H1 (cell line): ENCODE measurements around the gene SYTL2. TPM values are rescaled to one million over a fixed set of nuclear protein-coding genes. Genes with fewer than 3 reads are reported as not detected.

ENCODE experiments used
- HDAC6 ChIP-seq: IDR thresholded peaks from one replicate; pipeline ENCODE4 v1.7.1; 2012; ENCODE audit warnings: low read depth, mild to moderate bottlenecking, inconsistent platforms, low read length, moderate library complexity
- NRF1 ChIP-seq: IDR thresholded peaks from 2 replicates; pipeline ENCODE4 v1.6.1; 2011; ENCODE audit warnings: mild to moderate bottlenecking, low read depth, low read length, improper control_type of control experiment
- SP2 ChIP-seq: IDR thresholded peaks from 2 replicates; pipeline ENCODE4 v1.6.1; 2012; ENCODE audit warnings: mild to moderate bottlenecking, low read length, inconsistent platforms
- polyA plus RNA-seq, 7 experiments: library from polyadenylated mRNA; depleted of rRNA in 3 of 7; stranded (reverse) in 5 of 7; unstranded in 2 of 7; fragments of >200 nt in 5 of 7; fragments of 200-250 nt in 2 of 7; gene quantifications; 1 replicate in 5 of 7; 2 replicates in 1 of 7; 4 replicates in 1 of 7; pipeline versions ENCODE4 v1.2.1 to v1.2.3, GENCODE V29; 2011 to 2013; ENCODE audit warnings: missing spikeins in 2 of 7, mixed read lengths in 2 of 7
- total RNA-seq: library from RNA; stranded (reverse); fragmentation: NEBNext Ultra II Directional; extraction: Animal tissue kit (Norgen Biotek cat#: 25700); gene quantifications from 2 replicates; pipeline ENCODE4 v1.2.1, GENCODE V29; 2021

Gene SYTL2
- total and polyA plus RNA-seq, 2 of the 8 experiments (the other 6 are each of a cell fraction or from before 2014, with no cell fraction given) = 1.3 to 9.1 TPM

GRCh38 chr11:85801527-85801926 is 9.4 kb downstream of the SYTL2 start (continued):
- TF ChIP-seq NRF1 (no peak), SP2 (no peak), HDAC6 (no peak)
